ENCODE results near the gene ANKMY1.

The ANKMY1 gene

GRCh38 chr2:240465765-240466578 is 91.8 kb downstream of the ANKMY1 start:
- no peak overlapping the region for H3K27ac Mint-ChIP-seq
- peaks cover 7% of the 10 kb centered on the region for H3K4me1 Mint-ChIP-seq
- H3K36me3 Mint-ChIP-seq, result peaks cover 10% of the 10 kb centered on the region
- no peak overlapping the region for H3K4me3 Mint-ChIP-seq
- DNase-seq (ENCODE audit: low spot score in 2 of 2), result no peak
- no peaks in the 10 kb centered on the region for H3K27me3 Mint-ChIP-seq
- no peak for ATAC-seq (ENCODE audit: low read depth)
- H3K9me3 Mint-ChIP-seq, result peaks cover 2% of the 10 kb centered on the region

- peaks cover 3% of the 10 kb centered on the region for H3K27me3 Mint-ChIP-seq
- H3K9me3 Mint-ChIP-seq, result no peaks in the 10 kb centered on the region
- peaks cover 6% of the 10 kb centered on the region for H3K36me3 Mint-ChIP-seq
- ATAC-seq (ENCODE audit: low read depth), result no peak
- H3K27ac Mint-ChIP-seq, result no peak overlapping the region
- no peak overlapping the region for H3K4me3 Mint-ChIP-seq
- no peak for DNase-seq (ENCODE audit: low spot score in 2 of 2)
- H3K4me1 Mint-ChIP-seq, result peaks cover 4% of the 10 kb centered on the region
These were observed 92.5 kb downstream of the ANKMY1 start for GRCh38 chr2:240465268-240465764.

- no peak for DNase-seq (ENCODE audit: low spot score in 2 of 2)
- no peak for ATAC-seq (ENCODE audit: low read depth)
- peaks cover 4% of the 10 kb centered on the region for H3K4me1 Mint-ChIP-seq
- no peak overlapping the region for H3K4me3 Mint-ChIP-seq
- peaks cover 4% of the 10 kb centered on the region for H3K36me3 Mint-ChIP-seq
- H3K27me3 Mint-ChIP-seq, result peaks cover 3% of the 10 kb centered on the region
- no peak overlapping the region for H3K27ac Mint-ChIP-seq
- H3K9me3 Mint-ChIP-seq, result no peaks in the 10 kb centered on the region
These were observed 93.1 kb downstream of the ANKMY1 start for GRCh38 chr2:240464514-240465241.

GRCh38 chr2:240463866-240464481 is 93.8 kb downstream of the ANKMY1 start:
- Mint-ChIP-seq H3K36me3 (no peaks in the 10 kb centered on the region), H3K27ac (no peak overlapping the region), H3K4me3 (no peak overlapping the region), H3K27me3 (peaks cover 3% of the 10 kb centered on the region), H3K9me3 (no peaks in the 10 kb centered on the region), H3K4me1 (no peaks in the 10 kb centered on the region)
- DNase-seq (ENCODE audit: low spot score in 2 of 2) (no peak), ATAC-seq (ENCODE audit: low read depth) (no peak)

GRCh38 chr2:240463274-240463865 is 94.4 kb downstream of the ANKMY1 start:
- DNase-seq (ENCODE audit: low spot score in 2 of 2) (no peak), ATAC-seq (ENCODE audit: low read depth) (no peak)
- H3K27ac Mint-ChIP-seq, result no peak overlapping the region
- no peaks in the 10 kb centered on the region for H3K4me1 Mint-ChIP-seq
- H3K36me3 Mint-ChIP-seq, result no peaks in the 10 kb centered on the region
- H3K4me3 Mint-ChIP-seq, result no peak overlapping the region
- peaks cover 3% of the 10 kb centered on the region for H3K27me3 Mint-ChIP-seq
- no peaks in the 10 kb centered on the region for H3K9me3 Mint-ChIP-seq

- no peaks in the 10 kb centered on the region for H3K4me1 Mint-ChIP-seq
- H3K9me3 Mint-ChIP-seq, result no peaks in the 10 kb centered on the region
- H3K36me3 Mint-ChIP-seq, result no peaks in the 10 kb centered on the region
- no peak overlapping the region for H3K27ac Mint-ChIP-seq
- peaks cover 3% of the 10 kb centered on the region for H3K27me3 Mint-ChIP-seq
- no peak overlapping the region for H3K4me3 Mint-ChIP-seq
- DNase-seq (ENCODE audit: low spot score in 2 of 2), result no peak
- no peak for ATAC-seq (ENCODE audit: low read depth)
These were observed 95.0 kb downstream of the ANKMY1 start for GRCh38 chr2:240462707-240463273.

- Mint-ChIP-seq H3K4me3 (no peak overlapping the region), H3K36me3 (no peaks in the 10 kb centered on the region), H3K4me1 (no peaks in the 10 kb centered on the region), H3K9me3 (no peaks in the 10 kb centered on the region), H3K27me3 (peaks cover 3% of the 10 kb centered on the region), H3K27ac (no peak overlapping the region)
- ATAC-seq (ENCODE audit: low read depth) (no peak), DNase-seq (ENCODE audit: low spot score in 2 of 2) (no peak)
These were observed 95.6 kb downstream of the ANKMY1 start for GRCh38 chr2:240462073-240462706.

- Mint-ChIP-seq H3K27me3 (peaks cover 8% of the 10 kb centered on the region), H3K4me3 (no peak overlapping the region), H3K36me3 (no peaks in the 10 kb centered on the region), H3K27ac (no peak overlapping the region), H3K9me3 (no peaks in the 10 kb centered on the region), H3K4me1 (no peaks in the 10 kb centered on the region)
- DNase-seq (ENCODE audit: low spot score in 2 of 2) (no peak), ATAC-seq (ENCODE audit: low read depth) (no peak)
These were observed 96.2 kb downstream of the ANKMY1 start for GRCh38 chr2:240461471-240462072.

- no peak for ATAC-seq (ENCODE audit: low read depth)
These were observed 96.9 kb downstream of the ANKMY1 start for GRCh38 chr2:240460781-240461431.

GRCh38 chr2:240460253-240460711 is 97.5 kb downstream of the ANKMY1 start:
- H3K27ac Mint-ChIP-seq, result no peak overlapping the region
- no peak for DNase-seq (ENCODE audit: low spot score in 2 of 2)
- H3K27me3 Mint-ChIP-seq, result peaks cover 9% of the 10 kb centered on the region
- no peaks in the 10 kb centered on the region for H3K4me1 Mint-ChIP-seq
- no peaks in the 10 kb centered on the region for H3K9me3 Mint-ChIP-seq
- no peaks in the 10 kb centered on the region for H3K36me3 Mint-ChIP-seq
- ATAC-seq (ENCODE audit: low read depth), result no peak
- no peak overlapping the region for H3K4me3 Mint-ChIP-seq

More at GRCh38 chr2:240460781-240461431, 96.9 kb downstream of the ANKMY1 start:
- Mint-ChIP-seq H3K9me3 (no peaks in the 10 kb centered on the region), H3K4me1 (no peaks in the 10 kb centered on the region), H3K4me3 (no peak overlapping the region), H3K27ac (no peak overlapping the region), H3K27me3 (peaks cover 9% of the 10 kb centered on the region), H3K36me3 (no peaks in the 10 kb centered on the region)
- DNase-seq (ENCODE audit: low spot score in 2 of 2), result no peak

GRCh38 chr2:240459401-240460252 is 98.2 kb downstream of the ANKMY1 start:
- H3K27me3 Mint-ChIP-seq, result peaks cover 13% of the 10 kb centered on the region
- no peak overlapping the region for H3K4me3 Mint-ChIP-seq
- no peaks in the 10 kb centered on the region for H3K9me3 Mint-ChIP-seq
- no peak for ATAC-seq (ENCODE audit: low read depth)
- H3K4me1 Mint-ChIP-seq, result peaks cover 4% of the 10 kb centered on the region
- H3K27ac Mint-ChIP-seq, result no peak overlapping the region
- no peak for DNase-seq (ENCODE audit: low spot score in 2 of 2)
- no peaks in the 10 kb centered on the region for H3K36me3 Mint-ChIP-seq

GRCh38 chr2:240458900-240459391 is 98.8 kb downstream of the ANKMY1 start:
- H3K4me1 Mint-ChIP-seq, result peaks cover 8% of the 10 kb centered on the region
- no peaks in the 10 kb centered on the region for H3K36me3 Mint-ChIP-seq
- peaks cover 18% of the 10 kb centered on the region for H3K27me3 Mint-ChIP-seq
- H3K4me3 Mint-ChIP-seq, result no peak overlapping the region
- no peak overlapping the region for H3K27ac Mint-ChIP-seq
- H3K9me3 Mint-ChIP-seq, result no peaks in the 10 kb centered on the region
- DNase-seq (ENCODE audit: low spot score in 2 of 2) (no peak), ATAC-seq (ENCODE audit: low read depth) (no peak)
